Neutrophil (primary cell): ENCODE data around the gene TASOR2.

ENCODE experiments used
- H3K27ac ChIP-seq: fragments of 200-600 bp; sonication (generic); 2 replicates; pipeline ENCODE4 v1.5.1; 2016; ENCODE audit warnings: mild to moderate bottlenecking, moderate library complexity
- H3K27me3 ChIP-seq: fragments of 200-600 bp; sonication (generic); 2 replicates; pipeline ENCODE4 v1.6.0; 2016; ENCODE audit warnings: mild to moderate bottlenecking
- H3K36me3 ChIP-seq: fragments of 200-600 bp; sonication (generic); 2 replicates; pipeline ENCODE4 v1.5.1; 2017
- H3K4me1 ChIP-seq, 2 experiments: fragments of 200-600 bp in 1 of 2; sonication (generic) in 1 of 2; 1 replicate in 1 of 2; 2 replicates in 1 of 2; pipeline versions ENCODE4 v1.5.1 to v1.6.1; 2013 to 2016; ENCODE audit warnings: low read depth in 1 of 2, low read length in 1 of 2, mild to moderate bottlenecking in 1 of 2, moderate library complexity in 1 of 2; ENCODE audit not compliant: control insufficient read depth in 1 of 2, insufficient read depth in 1 of 2
- H3K4me3 ChIP-seq, 2 experiments: fragments of 200-600 bp in 1 of 2; sonication (generic) in 1 of 2; 1 replicate in 1 of 2; 2 replicates in 1 of 2; pipeline ENCODE4 v1.5.1; 2013 to 2016; ENCODE audit warnings: low read depth in 1 of 2, low read length in 1 of 2, mild to moderate bottlenecking in 1 of 2, moderate library complexity in 1 of 2
- H3K9me3 ChIP-seq: fragments of 200-600 bp; sonication (generic); 2 replicates; pipeline ENCODE4 v1.5.1; 2016
- TF ChIP-seq, protein P1 (sequence below): fragments of 200-600 bp; sonication (generic); IDR thresholded peaks from 2 replicates; pipeline ENCODE4 v1.5.1; 2016; ENCODE audit warnings: antibody characterized with exemption

Gene TASOR2

DNA sequence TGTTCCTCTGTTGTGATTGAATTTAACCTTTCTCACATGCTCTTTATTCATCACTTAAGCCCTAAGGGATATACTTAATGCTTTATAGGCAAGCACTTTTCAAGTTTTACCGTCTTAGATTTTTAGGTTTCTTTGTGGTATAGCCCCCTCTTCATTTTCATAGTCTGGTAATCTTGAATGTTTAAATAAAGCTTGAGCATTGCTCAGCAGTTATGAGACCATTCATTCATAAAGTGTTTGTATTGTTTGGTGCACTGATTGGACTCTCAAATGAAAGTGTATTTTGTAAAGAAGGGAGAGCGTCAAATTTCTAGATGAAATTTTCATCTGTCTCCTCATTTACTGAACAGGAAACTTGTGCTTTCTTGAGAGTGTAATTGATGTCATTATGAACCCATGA is 25.2 kb downstream of the TASOR2 start:
- Histone ChIP-seq H3K4me1 (peaks cover 0 to 7% of the 10 kb centered on the region in 2 experiments), H3K9me3 (no peaks in the 10 kb centered on the region), H3K4me3 (no peak overlapping the region), H3K27me3 (no peaks in the 10 kb centered on the region), H3K27ac (no peak overlapping the region), H3K36me3 (no peaks in the 10 kb centered on the region)
- TF ChIP-seq, protein P1, sequence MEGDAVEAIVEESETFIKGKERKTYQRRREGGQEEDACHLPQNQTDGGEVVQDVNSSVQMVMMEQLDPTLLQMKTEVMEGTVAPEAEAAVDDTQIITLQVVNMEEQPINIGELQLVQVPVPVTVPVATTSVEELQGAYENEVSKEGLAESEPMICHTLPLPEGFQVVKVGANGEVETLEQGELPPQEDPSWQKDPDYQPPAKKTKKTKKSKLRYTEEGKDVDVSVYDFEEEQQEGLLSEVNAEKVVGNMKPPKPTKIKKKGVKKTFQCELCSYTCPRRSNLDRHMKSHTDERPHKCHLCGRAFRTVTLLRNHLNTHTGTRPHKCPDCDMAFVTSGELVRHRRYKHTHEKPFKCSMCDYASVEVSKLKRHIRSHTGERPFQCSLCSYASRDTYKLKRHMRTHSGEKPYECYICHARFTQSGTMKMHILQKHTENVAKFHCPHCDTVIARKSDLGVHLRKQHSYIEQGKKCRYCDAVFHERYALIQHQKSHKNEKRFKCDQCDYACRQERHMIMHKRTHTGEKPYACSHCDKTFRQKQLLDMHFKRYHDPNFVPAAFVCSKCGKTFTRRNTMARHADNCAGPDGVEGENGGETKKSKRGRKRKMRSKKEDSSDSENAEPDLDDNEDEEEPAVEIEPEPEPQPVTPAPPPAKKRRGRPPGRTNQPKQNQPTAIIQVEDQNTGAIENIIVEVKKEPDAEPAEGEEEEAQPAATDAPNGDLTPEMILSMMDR: no peak

DNA sequence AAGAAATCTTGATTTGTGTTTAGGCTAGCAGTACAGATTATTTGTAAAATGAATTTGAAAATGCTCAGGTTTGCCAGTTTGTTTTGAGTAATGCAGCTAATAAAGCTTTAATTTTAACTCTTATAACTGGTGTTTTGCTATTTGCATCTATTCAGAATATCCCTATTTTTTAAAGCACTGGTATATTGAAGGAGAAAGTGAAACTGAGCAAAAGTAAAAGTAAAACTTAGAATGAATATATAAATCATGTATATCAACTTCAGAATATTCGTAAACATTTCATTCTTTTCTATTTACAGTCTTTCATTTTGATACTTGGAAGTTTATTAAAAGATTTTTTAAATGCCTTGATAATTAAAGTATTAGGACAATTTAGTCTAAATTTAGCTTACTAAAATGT is 26.2 kb downstream of the TASOR2 start:
- Histone ChIP-seq H3K9me3 (no peaks in the 10 kb centered on the region), H3K27ac (peak overlapping the region; percentile 34), H3K4me3 (peak overlapping the region in 1 of 2 experiments; percentile 28), H3K27me3 (no peaks in the 10 kb centered on the region), H3K36me3 (no peaks in the 10 kb centered on the region), H3K4me1 (peaks cover 0 to 7% of the 10 kb centered on the region in 2 experiments)
- TF ChIP-seq, protein P1: no peak

DNA sequence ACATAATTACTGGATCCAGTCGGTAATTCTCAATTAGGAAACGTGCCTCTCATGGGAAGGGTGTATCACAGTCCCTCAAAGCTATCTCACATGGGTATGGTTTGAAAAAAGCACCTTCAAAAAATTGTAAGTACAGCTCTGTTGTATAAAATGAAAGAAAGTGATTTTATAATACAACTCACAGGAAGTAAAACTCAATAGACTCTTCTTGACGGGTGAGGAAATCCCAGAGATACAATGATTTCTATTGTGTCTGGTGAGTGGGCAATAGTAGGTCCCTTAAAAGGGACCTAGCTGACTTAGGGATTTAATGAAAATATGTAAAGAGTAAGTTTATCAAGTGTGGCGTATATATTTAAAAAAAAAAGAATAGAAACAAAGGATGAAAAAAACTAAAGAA is 27.0 kb downstream of the TASOR2 start:
- TF ChIP-seq, protein P1: no peak
- Histone ChIP-seq H3K4me1 (peaks cover 0 to 7% of the 10 kb centered on the region in 2 experiments), H3K36me3 (no peaks in the 10 kb centered on the region), H3K4me3 (no peak overlapping the region), H3K27ac (peak overlapping the region; percentile 34), H3K9me3 (no peaks in the 10 kb centered on the region), H3K27me3 (no peaks in the 10 kb centered on the region)

DNA sequence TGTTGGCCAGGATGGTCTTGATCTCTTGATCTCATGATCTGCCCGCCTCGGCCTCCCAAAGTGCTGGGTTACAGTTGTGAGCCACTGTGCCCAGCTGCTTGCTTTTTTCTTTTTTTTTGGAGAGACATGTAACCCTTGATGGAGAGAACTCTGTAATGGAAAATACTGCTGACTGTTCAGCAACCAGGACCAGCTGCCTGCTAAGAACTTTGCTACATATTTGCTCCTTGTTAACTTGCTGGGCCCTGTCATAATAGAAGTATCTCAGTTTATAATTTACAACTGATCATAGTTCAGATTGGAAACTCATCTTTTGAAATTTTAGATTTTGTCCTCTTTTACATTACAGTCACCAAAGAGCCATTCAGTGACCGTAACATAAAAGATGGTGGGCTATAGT is 34.9 kb downstream of the TASOR2 start:
- H3K4me3 ChIP-seq: no peak overlapping the region
- H3K4me1 ChIP-seq: no peaks in the 10 kb centered on the region
- no peaks in the 10 kb centered on the region for H3K27me3 ChIP-seq
- TF ChIP-seq, protein P1: no peak
- H3K36me3 ChIP-seq: peaks cover 16% of the 10 kb centered on the region
- H3K9me3 ChIP-seq: no peaks in the 10 kb centered on the region
- H3K27ac ChIP-seq: no peak overlapping the region

DNA sequence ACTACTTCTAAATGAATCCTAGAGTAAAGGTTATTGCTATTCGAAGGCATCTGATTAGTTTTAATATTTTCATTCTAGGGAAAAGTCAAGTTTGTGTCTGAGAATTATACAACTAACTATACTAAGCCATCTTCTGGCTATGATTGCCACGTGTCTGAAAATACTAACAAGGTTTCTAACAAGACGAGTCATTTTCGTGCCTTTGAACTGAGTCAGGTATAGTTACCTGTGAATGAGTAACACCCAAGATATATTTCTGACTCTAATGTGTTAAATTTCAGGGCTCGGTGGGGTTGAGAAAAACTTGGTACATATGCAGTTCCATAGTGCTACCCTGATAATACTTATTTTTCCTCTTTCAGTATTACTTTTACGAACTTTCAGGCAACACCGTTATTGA is 35.5 kb downstream of the TASOR2 start:
- Histone ChIP-seq H3K9me3 (no peaks in the 10 kb centered on the region), H3K4me3 (no peak overlapping the region), H3K36me3 (peaks cover 21% of the 10 kb centered on the region), H3K27ac (no peak overlapping the region), H3K27me3 (no peaks in the 10 kb centered on the region), H3K4me1 (no peaks in the 10 kb centered on the region)
- TF ChIP-seq, protein P1: no peak

DNA sequence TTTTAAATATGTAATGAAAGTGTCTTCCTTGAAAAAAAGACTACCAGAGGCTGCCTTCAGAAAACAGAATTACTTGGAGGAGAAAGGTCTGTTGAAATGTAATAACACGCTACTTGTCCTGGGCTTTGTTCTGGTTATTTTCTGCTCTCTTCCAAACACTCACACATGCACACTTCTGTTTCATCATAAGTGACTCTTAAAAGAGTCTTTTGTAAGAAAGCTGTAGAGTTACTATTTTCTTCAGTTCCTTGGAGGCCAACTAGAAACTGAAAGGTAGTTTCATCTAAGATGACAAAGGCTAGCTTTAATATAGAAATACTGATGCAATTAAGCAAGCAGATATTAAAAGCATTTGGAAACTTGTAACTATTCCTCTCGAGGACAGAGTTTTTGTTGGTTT is 39.1 kb downstream of the TASOR2 start:
- Histone ChIP-seq H3K4me3 (no peak overlapping the region), H3K27ac (no peak overlapping the region), H3K9me3 (no peaks in the 10 kb centered on the region), H3K27me3 (no peaks in the 10 kb centered on the region), H3K36me3 (peaks cover 37% of the 10 kb centered on the region), H3K4me1 (no peaks in the 10 kb centered on the region)
- TF ChIP-seq, protein P1: no peak
